KMS-11 (cell line): ENCODE data around the gene PNPLA5.

ENCODE experiments used
- H2AFZ ChIP-seq: fragments of 200-600 bp; sonication (generic); 2 replicates; pipeline ENCODE4 v1.6.1; 2016; ENCODE audit warnings: antibody characterized with exemption, mixed run types, low read depth
- H3K27ac ChIP-seq: fragments of 200-600 bp; sonication (generic); 2 replicates; pipeline ENCODE4 v1.6.1; 2016; ENCODE audit warnings: mild to moderate bottlenecking, mixed run types
- H3K27me3 ChIP-seq: fragments of 200-600 bp; sonication (generic); 2 replicates; pipeline ENCODE4 v1.6.1; 2017; ENCODE audit warnings: mild to moderate bottlenecking, low read depth, mixed run types, moderate library complexity; ENCODE audit not compliant: insufficient read depth
- H3K36me3 ChIP-seq: fragments of 200-600 bp; sonication (generic); 2 replicates; pipeline ENCODE4 v1.6.1; 2017; ENCODE audit warnings: mild to moderate bottlenecking, mixed run types; ENCODE audit not compliant: insufficient read depth
- H3K4me1 ChIP-seq: fragments of 200-600 bp; sonication (generic); 2 replicates; pipeline ENCODE4 v1.6.1; 2016; ENCODE audit warnings: mild to moderate bottlenecking, low read depth, mixed run types; ENCODE audit not compliant: poor library complexity, severe bottlenecking
- H3K4me2 ChIP-seq: fragments of 200-600 bp; sonication (generic); 2 replicates; pipeline ENCODE4 v1.7.0; 2016; ENCODE audit warnings: mild to moderate bottlenecking, mixed run types
- H3K4me3 ChIP-seq: fragments of 200-600 bp; sonication (generic); IDR thresholded peaks from 2 replicates; pipeline ENCODE4 v1.6.1; 2017; ENCODE audit warnings: low read depth, low read length, mixed read lengths; ENCODE audit not compliant: insufficient read depth
- H3K79me2 ChIP-seq: fragments of 200-600 bp; sonication (generic); 2 replicates; pipeline ENCODE4 v1.6.1; 2016; ENCODE audit warnings: low read depth, mixed run types; ENCODE audit not compliant: insufficient read depth
- H3K9ac ChIP-seq: fragments of 200-600 bp; sonication (generic); 2 replicates; pipeline ENCODE4 v1.6.1; 2016; ENCODE audit warnings: mild to moderate bottlenecking, mixed run types
- H4K20me1 ChIP-seq: fragments of 200-600 bp; sonication (generic); 2 replicates; pipeline ENCODE4 v1.6.1; 2016; ENCODE audit warnings: mild to moderate bottlenecking, mixed run types; ENCODE audit not compliant: insufficient read depth
- CTCF ChIP-seq: fragments of 200-600 bp; sonication (generic); conservative IDR thresholded peaks from 2 replicates; pipeline ENCODE4 v1.6.1; 2017; ENCODE audit warnings: low read depth, mild to moderate bottlenecking, antibody characterized with exemption, low read length, moderate library complexity, mixed read lengths

PNPLA5 gene

GRCh38 chr22:43859621-43860020 lies 32.2 kb downstream of the PNPLA5 start:
- Histone ChIP-seq H4K20me1 (no peaks in the 10 kb centered on the region), H3K27ac (no peak overlapping the region), H3K27me3 (peaks cover 11% of the 10 kb centered on the region; the same call in 1 of the 2 replicates), H3K4me3 (no peak overlapping the region), H3K9ac (no peak overlapping the region), H3K4me1 (no peaks in the 10 kb centered on the region), H3K36me3 (no peaks in the 10 kb centered on the region), H3K4me2 (no peak overlapping the region), H2AFZ (no peak overlapping the region), H3K79me2 (no peaks in the 10 kb centered on the region)
- no peak for TF ChIP-seq CTCF

GRCh38 chr22:43859176-43859575 lies 32.6 kb downstream of the PNPLA5 start:
- H3K4me2 ChIP-seq: no peak overlapping the region
- no peaks in the 10 kb centered on the region for H3K4me1 ChIP-seq
- no peaks in the 10 kb centered on the region for H4K20me1 ChIP-seq
- no peak overlapping the region for H3K4me3 ChIP-seq
- H3K27ac ChIP-seq: no peak overlapping the region
- TF ChIP-seq CTCF: no peak
- no peaks in the 10 kb centered on the region for H3K79me2 ChIP-seq
- peaks cover 11% of the 10 kb centered on the region; the same call in 1 of the 2 replicates for H3K27me3 ChIP-seq
- H3K36me3 ChIP-seq: no peaks in the 10 kb centered on the region
- no peak overlapping the region for H2AFZ ChIP-seq
- no peak overlapping the region for H3K9ac ChIP-seq

GRCh38 chr22:43858156-43858895 lies 33.5 kb downstream of the PNPLA5 start:
- Histone ChIP-seq H3K27me3 (peaks cover 11% of the 10 kb centered on the region; the same call in 1 of the 2 replicates), H3K4me3 (no peak overlapping the region), H3K79me2 (no peaks in the 10 kb centered on the region), H3K36me3 (no peaks in the 10 kb centered on the region), H4K20me1 (no peaks in the 10 kb centered on the region), H3K27ac (no peak overlapping the region), H3K4me1 (no peaks in the 10 kb centered on the region), H3K9ac (no peak overlapping the region), H3K4me2 (no peak overlapping the region), H2AFZ (no peak overlapping the region)
- TF ChIP-seq CTCF: no peak

- H3K36me3 ChIP-seq: no peaks in the 10 kb centered on the region
- TF ChIP-seq CTCF: no peak
- H3K4me2 ChIP-seq: no peak overlapping the region
- H3K27me3 ChIP-seq: peaks cover 11% of the 10 kb centered on the region; the same call in 1 of the 2 replicates
- no peak overlapping the region for H3K4me3 ChIP-seq
- H3K79me2 ChIP-seq: no peaks in the 10 kb centered on the region
- H2AFZ ChIP-seq: no peak overlapping the region
- H3K27ac ChIP-seq: no peak overlapping the region
- H3K9ac ChIP-seq: no peak overlapping the region
- H4K20me1 ChIP-seq: no peaks in the 10 kb centered on the region
- no peaks in the 10 kb centered on the region for H3K4me1 ChIP-seq
Observed at GRCh38 chr22:43857367-43857766, 34.4 kb downstream of the PNPLA5 start.
